Measurements from ENCODE around the gene DDX27.

DNA sequence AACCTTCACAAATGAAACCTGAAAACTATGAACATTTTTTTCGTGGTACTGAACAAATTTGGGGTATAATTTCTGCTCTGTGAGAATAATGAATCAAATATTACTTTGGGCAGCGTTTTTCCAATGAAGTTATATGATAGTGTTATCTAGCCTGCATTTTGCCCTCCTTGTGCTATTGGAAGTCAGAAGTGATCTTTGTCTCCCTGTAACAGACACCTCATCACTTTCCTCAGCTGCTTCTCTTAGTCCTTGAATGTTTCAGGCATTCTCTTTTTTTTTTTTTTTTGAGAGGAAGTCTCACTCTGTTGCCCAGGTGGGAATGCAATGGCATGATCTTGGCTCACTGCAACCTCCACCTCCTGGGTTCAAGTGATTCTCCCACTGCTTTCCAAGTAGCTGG is 10.2 kb downstream of the DDX27 start:
- TF ChIP-seq CTCF (IDR thresholded peaks at IDR 0.05) = no peak
- no peak for TF ChIP-seq POLR2A (IDR thresholded peaks at IDR 0.05)
- no peak for TF ChIP-seq POLR2AphosphoS5 (IDR thresholded peaks at IDR 0.05)

Data from breast epithelium (tissue), 3 donors.